IMR-90 (cell line): Measurements from ENCODE around the gene ANKRD44.

Source experiments
- RAD21 ChIP-seq: IDR thresholded peaks from 2 replicates; pipeline ENCODE4 v1.6.1; 2012; ENCODE audit warnings: low read length, improper control_type of control experiment
- SMC3 ChIP-seq: fragments of 150-350 bp; IDR thresholded peaks from 2 replicates; pipeline ENCODE4 v1.6.1; 2016; ENCODE audit warnings: low read depth, mild to moderate bottlenecking, antibody characterized with exemption, low read length, moderate library complexity
- TF ChIP-seq, protein P1 (sequence below): conservative IDR thresholded peaks from 2 replicates; pipeline ENCODE4 v1.5.1; 2012; ENCODE audit warnings: mild to moderate bottlenecking, low read depth, low read length, improper control_type of control experiment

DNA sequence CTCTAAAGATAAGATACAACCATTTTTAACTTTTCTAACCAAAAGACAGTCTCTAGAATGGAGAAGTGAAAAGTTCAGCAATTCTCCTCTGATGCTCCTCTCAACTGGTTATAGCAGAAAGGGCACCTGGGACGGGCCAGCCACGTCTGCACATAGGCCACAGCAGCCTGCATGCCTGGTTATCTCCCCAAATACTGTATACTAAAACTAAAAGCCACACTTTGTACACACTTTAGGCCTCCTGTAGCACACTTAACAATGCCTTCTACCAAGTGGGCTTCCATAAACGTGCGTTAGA, 179.1 kb downstream of the ANKRD44 start:
- TF ChIP-seq, protein P1, sequence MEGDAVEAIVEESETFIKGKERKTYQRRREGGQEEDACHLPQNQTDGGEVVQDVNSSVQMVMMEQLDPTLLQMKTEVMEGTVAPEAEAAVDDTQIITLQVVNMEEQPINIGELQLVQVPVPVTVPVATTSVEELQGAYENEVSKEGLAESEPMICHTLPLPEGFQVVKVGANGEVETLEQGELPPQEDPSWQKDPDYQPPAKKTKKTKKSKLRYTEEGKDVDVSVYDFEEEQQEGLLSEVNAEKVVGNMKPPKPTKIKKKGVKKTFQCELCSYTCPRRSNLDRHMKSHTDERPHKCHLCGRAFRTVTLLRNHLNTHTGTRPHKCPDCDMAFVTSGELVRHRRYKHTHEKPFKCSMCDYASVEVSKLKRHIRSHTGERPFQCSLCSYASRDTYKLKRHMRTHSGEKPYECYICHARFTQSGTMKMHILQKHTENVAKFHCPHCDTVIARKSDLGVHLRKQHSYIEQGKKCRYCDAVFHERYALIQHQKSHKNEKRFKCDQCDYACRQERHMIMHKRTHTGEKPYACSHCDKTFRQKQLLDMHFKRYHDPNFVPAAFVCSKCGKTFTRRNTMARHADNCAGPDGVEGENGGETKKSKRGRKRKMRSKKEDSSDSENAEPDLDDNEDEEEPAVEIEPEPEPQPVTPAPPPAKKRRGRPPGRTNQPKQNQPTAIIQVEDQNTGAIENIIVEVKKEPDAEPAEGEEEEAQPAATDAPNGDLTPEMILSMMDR = no peak
- TF ChIP-seq SMC3 (no peak), RAD21 (no peak)
